NB4 (cell line): ENCODE measurements around the gene SH3BP5L.

Source experiments
- CTCF ChIP-seq: IDR thresholded peaks from one replicate; pipeline ENCODE4 v1.5.1; 2012; ENCODE audit warnings: low read depth, low read length
- MAX ChIP-seq: IDR thresholded peaks from 2 replicates; pipeline ENCODE4 v1.6.1; 2011; ENCODE audit warnings: low read depth, low read length
- MYC ChIP-seq: IDR thresholded peaks from 2 replicates; pipeline ENCODE4 v1.6.1; 2011; ENCODE audit warnings: low read depth, low read length
- POLR2A ChIP-seq: IDR thresholded peaks from 2 replicates; pipeline ENCODE4 v1.6.1; 2011; ENCODE audit warnings: mild to moderate bottlenecking; ENCODE audit not compliant: insufficient read length; ENCODE audit errors: extremely low read depth

- TF ChIP-seq CTCF (no peak), MYC (no peak), POLR2A (no peak), MAX (no peak)
Observed at GRCh38 chr1:248810727-248811513, 14.8 kb downstream of the SH3BP5L start.
